ENCODE data around the gene COX4I1. TPM values are rescaled to one million over a fixed set of nuclear protein-coding genes. Genes with fewer than 3 reads are reported as not detected.

The COX4I1 gene
- total and polyA plus RNA-seq, 10 of the 15 experiments (the other 5 are each of a cell fraction or from before 2014, with no cell fraction given), result 480 to 1,889 (median 872) TPM

GRCh38 chr16:85799497-85800320, at the start of gene COX4I1, which contains the start of gene EMC8 (continued):
- peak; percentile 75 for TF ChIP-seq ATF2 (IDR thresholded peaks at IDR 0.05; ENCODE audit: low read length)
- peak in 1 of 2 experiments; percentile 41; a peak in 1 of 4 replicates for TF ChIP-seq EP300 (IDR thresholded peaks at IDR 0.05; ENCODE audit: borderline replicate concordance in 1 of 2, control insufficient read depth in 1 of 2, low read depth in 2 of 2, low read length in 2 of 2)
- no peak for TF ChIP-seq ZNF687 (IDR thresholded peaks at IDR 0.05)
- peak; percentile 75 for TF ChIP-seq CREB1 (IDR thresholded peaks at IDR 0.05; ENCODE audit: low read depth)
- peak; percentile 94 for TF ChIP-seq MXI1 (IDR thresholded peaks at IDR 0.05; ENCODE audit: low read depth, low read length)
- 0 out of 2 replicates have a peak, but pooled peaks have one; percentile 64 for TF ChIP-seq TCF3 (IDR thresholded peaks at IDR 0.05; ENCODE audit: borderline replicate concordance, insufficient read depth, low read depth, low read length)
- TF ChIP-seq SMARCA5 (IDR thresholded peaks at IDR 0.05), result no peak
- no peak for TF ChIP-seq WRNIP1 (IDR thresholded peaks at IDR 0.05; ENCODE audit: borderline replicate concordance, low read depth, low read length)
- TF ChIP-seq ZNF207 (IDR thresholded peaks at IDR 0.05; ENCODE audit: borderline replicate concordance), result 0 out of 2 replicates have a peak, but pooled peaks have one; percentile 26
- no peak for TF ChIP-seq SIX5 (IDR thresholded peaks at IDR 0.05; ENCODE audit: low read depth, low read length, severe bottlenecking)
- TF ChIP-seq SMAD5 (IDR thresholded peaks at IDR 0.05; ENCODE audit: low read depth), result peak; percentile 72; the same call in 1 of the 2 replicates
- 0 out of 2 replicates have a peak, but pooled peaks have one; percentile 39 for TF ChIP-seq CHD1 (IDR thresholded peaks at IDR 0.05; ENCODE audit: low read depth, low read length)
- peak; percentile 88 for TF ChIP-seq POLR2AphosphoS5 (IDR thresholded peaks at IDR 0.05; ENCODE audit: low read length)
- TF ChIP-seq ETV6 (conservative IDR thresholded peaks at IDR 0.05 in 1 of 2, IDR thresholded peaks at IDR 0.05 in 1 of 2; ENCODE audit: borderline replicate concordance in 1 of 2, low read depth in 1 of 2), result no peak
- peak; percentile 85 for TF ChIP-seq NR2C1 (IDR thresholded peaks at IDR 0.05)
- TF ChIP-seq SIN3A (IDR thresholded peaks at IDR 0.05; ENCODE audit: low read depth, low read length), result peak; percentile 81; the same call in 1 of the 2 replicates
- peak; percentile 81 for TF ChIP-seq CREM (IDR thresholded peaks at IDR 0.05; ENCODE audit: low read depth)
- TF ChIP-seq GABPA (IDR thresholded peaks at IDR 0.05; ENCODE audit: low read depth), result peak; percentile 76
- peak; percentile 74; the same call in 1 of the 2 replicates for TF ChIP-seq TAF1 (IDR thresholded peaks at IDR 0.05; ENCODE audit: borderline replicate concordance, low read depth, low read length)
- no peak for TF ChIP-seq CBX3 (IDR thresholded peaks at IDR 0.05; ENCODE audit: borderline replicate concordance, low read depth)
- TF ChIP-seq, protein P1, sequence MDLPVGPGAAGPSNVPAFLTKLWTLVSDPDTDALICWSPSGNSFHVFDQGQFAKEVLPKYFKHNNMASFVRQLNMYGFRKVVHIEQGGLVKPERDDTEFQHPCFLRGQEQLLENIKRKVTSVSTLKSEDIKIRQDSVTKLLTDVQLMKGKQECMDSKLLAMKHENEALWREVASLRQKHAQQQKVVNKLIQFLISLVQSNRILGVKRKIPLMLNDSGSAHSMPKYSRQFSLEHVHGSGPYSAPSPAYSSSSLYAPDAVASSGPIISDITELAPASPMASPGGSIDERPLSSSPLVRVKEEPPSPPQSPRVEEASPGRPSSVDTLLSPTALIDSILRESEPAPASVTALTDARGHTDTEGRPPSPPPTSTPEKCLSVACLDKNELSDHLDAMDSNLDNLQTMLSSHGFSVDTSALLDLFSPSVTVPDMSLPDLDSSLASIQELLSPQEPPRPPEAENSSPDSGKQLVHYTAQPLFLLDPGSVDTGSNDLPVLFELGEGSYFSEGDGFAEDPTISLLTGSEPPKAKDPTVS (IDR thresholded peaks at IDR 0.05; ENCODE audit: low read depth, low read length), result peak; percentile 60; the same call in 1 of the 2 replicates
- peak; percentile 67 for TF ChIP-seq HCFC1 (IDR thresholded peaks at IDR 0.05; ENCODE audit: low read length)
- peak; percentile 34; the same call in 1 of the 2 replicates for TF ChIP-seq ESRRA (IDR thresholded peaks at IDR 0.05; ENCODE audit: low read length)

Data from GM12878 (cell line).